DND-41 (cell line): ENCODE data around the gene CALML3.

Experiments used
- ATAC-seq: fragments of 200-7000 bp; cut with Tn5 transposase; 3 replicates; pipeline ENCODE4 v1.9.1; 2021; ENCODE audit warnings: low read depth; ENCODE audit not compliant: insufficient read depth
- DNase-seq: peaks from one replicate; pipeline ENCODE4 v3.0.0-alpha.2; 2020
- H2AFZ ChIP-seq: 2 replicates; pipeline ENCODE4 v1.6.0; 2012; ENCODE audit warnings: low read depth, low read length
- H3K27ac ChIP-seq: 2 replicates; pipeline ENCODE4 v1.5.1; 2012; ENCODE audit warnings: low read length, inconsistent platforms
- H3K27me3 ChIP-seq: fragments of 200-600 bp; sonication (generic); 2 replicates; pipeline ENCODE4 v1.6.0; 2012; ENCODE audit warnings: low read length, mild to moderate bottlenecking, inconsistent platforms; ENCODE audit not compliant: insufficient read depth, poor library complexity
- H3K36me3 ChIP-seq: 2 replicates; pipeline ENCODE4 v1.5.1; 2012; ENCODE audit warnings: low read length, inconsistent platforms; ENCODE audit not compliant: insufficient read depth
- H3K4me1 ChIP-seq: 2 replicates; pipeline ENCODE4 v1.5.1; 2012; ENCODE audit warnings: mild to moderate bottlenecking, low read length; ENCODE audit not compliant: insufficient read depth
- H3K4me2 ChIP-seq: 2 replicates; pipeline ENCODE4 v1.6.0; 2012; ENCODE audit warnings: mild to moderate bottlenecking, moderate library complexity, low read length, inconsistent platforms; ENCODE audit not compliant: insufficient read depth
- H3K4me3 ChIP-seq, 2 experiments: fragments of 200-600 bp in 1 of 2; shearing (Covaris generic) in 1 of 2; 2 replicates each; pipeline ENCODE4 v1.5.1; 2012 to 2016; ENCODE audit warnings: inconsistent platforms in 2 of 2, low read length in 2 of 2, mild to moderate bottlenecking in 2 of 2, low read depth in 1 of 2, moderate library complexity in 1 of 2
- H3K79me2 ChIP-seq: 2 replicates; pipeline ENCODE4 v1.6.0; 2012; ENCODE audit warnings: low read length, inconsistent platforms; ENCODE audit not compliant: insufficient read depth
- H3K9ac ChIP-seq: 2 replicates; pipeline ENCODE4 v1.6.0; 2012; ENCODE audit warnings: low read depth, mild to moderate bottlenecking, inconsistent platforms, low read length, moderate library complexity
- H3K9me3 ChIP-seq: 2 replicates; pipeline ENCODE4 v1.5.1; 2012; ENCODE audit warnings: low read length, moderate library complexity, mild to moderate bottlenecking, inconsistent platforms; ENCODE audit not compliant: insufficient read depth, severe bottlenecking
- H4K20me1 ChIP-seq: 2 replicates; pipeline ENCODE4 v1.6.0; 2012; ENCODE audit warnings: low read length; ENCODE audit not compliant: insufficient read depth
- EZH2 ChIP-seq: IDR thresholded peaks from 3 replicates; pipeline ENCODE4 v1.6.1; 2012; ENCODE audit warnings: borderline replicate concordance, low read depth, mild to moderate bottlenecking, moderate library complexity, low read length, inconsistent platforms; ENCODE audit not compliant: severe bottlenecking
- TF ChIP-seq, protein P1 (sequence below): IDR thresholded peaks from 2 replicates; pipeline ENCODE4 v1.5.1; 2012; ENCODE audit warnings: borderline replicate concordance, low read length, moderate library complexity, mild to moderate bottlenecking; ENCODE audit not compliant: poor library complexity, severe bottlenecking; ENCODE audit errors: extremely low read depth

Gene CALML3

DNA sequence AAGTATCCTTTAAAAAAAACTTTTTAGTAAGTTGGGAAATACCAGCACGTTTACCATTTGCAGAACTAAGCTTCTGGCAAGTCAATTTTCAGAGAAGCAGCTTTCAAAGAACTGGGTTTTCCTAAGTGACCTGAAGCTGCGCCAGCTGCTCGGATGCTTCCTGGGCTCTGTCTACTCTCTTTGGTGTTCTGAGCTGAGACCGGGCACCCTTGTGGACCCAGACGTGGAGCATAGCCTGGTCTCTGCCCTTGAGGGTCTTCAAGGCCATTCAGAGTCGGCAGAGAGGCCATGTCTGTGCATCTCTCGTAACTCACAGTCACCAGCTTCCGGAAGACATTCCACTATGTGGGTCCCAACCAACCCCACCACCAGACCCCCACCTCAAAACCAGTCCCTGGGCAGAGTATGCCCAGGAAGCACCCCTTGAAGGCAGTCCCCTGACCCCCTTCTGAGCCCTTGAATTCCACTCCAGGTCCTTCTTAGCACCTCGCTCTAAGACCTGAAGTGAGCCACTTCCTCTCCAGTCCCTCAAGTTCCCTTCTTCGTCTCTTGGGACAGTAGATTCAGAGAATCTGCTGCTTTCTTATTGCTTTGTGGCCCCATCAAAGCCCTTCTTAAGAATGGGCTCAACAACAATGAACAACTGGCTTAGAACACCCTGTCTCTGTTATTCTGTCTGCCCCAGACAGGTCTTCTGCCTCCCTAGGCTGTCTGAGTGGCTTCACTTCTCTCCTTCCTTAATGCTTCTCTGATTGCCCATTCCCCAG lies 33.9 kb upstream of the CALML3 start:
- Histone ChIP-seq H3K9ac (no peak overlapping the region), H3K4me2 (no peak overlapping the region), H3K9me3 (no peaks in the 10 kb centered on the region), H4K20me1 (no peaks in the 10 kb centered on the region), H3K79me2 (no peaks in the 10 kb centered on the region), H3K27ac (no peak overlapping the region), H3K36me3 (no peaks in the 10 kb centered on the region), H3K27me3 (peaks cover 2% of the 10 kb centered on the region), H2AFZ (no peak overlapping the region), H3K4me3 (no peak overlapping the region), H3K4me1 (no peaks in the 10 kb centered on the region)
- DNase-seq (peak; percentile 17), ATAC-seq (peak; percentile 84)
- TF ChIP-seq, protein P1, sequence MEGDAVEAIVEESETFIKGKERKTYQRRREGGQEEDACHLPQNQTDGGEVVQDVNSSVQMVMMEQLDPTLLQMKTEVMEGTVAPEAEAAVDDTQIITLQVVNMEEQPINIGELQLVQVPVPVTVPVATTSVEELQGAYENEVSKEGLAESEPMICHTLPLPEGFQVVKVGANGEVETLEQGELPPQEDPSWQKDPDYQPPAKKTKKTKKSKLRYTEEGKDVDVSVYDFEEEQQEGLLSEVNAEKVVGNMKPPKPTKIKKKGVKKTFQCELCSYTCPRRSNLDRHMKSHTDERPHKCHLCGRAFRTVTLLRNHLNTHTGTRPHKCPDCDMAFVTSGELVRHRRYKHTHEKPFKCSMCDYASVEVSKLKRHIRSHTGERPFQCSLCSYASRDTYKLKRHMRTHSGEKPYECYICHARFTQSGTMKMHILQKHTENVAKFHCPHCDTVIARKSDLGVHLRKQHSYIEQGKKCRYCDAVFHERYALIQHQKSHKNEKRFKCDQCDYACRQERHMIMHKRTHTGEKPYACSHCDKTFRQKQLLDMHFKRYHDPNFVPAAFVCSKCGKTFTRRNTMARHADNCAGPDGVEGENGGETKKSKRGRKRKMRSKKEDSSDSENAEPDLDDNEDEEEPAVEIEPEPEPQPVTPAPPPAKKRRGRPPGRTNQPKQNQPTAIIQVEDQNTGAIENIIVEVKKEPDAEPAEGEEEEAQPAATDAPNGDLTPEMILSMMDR = no peak
- no peak for TF ChIP-seq EZH2

DNA sequence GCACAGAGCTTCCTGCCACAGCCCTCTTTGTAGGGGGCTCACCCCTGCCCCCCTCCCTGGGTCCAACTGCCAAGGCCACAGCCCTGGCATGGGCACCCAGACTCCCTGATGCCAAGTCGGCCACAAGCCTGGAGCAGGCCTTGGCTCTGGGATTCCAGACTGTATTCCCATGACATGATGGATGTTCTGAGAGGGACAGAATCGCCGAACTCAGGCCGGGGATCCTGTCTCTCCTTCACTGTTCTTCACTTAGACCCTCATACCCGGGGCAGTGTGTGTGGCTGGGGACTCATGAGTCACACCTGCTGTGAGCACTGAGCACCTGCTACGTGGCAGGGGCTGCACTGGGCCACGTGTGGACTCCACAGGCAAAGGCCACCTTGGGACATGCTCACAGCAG lies 33.3 kb upstream of the CALML3 start:
- Histone ChIP-seq H3K27ac (no peak overlapping the region), H3K9ac (no peak overlapping the region), H4K20me1 (no peaks in the 10 kb centered on the region), H3K4me1 (no peaks in the 10 kb centered on the region), H3K36me3 (no peaks in the 10 kb centered on the region), H2AFZ (no peak overlapping the region), H3K79me2 (no peaks in the 10 kb centered on the region), H3K4me3 (no peak overlapping the region), H3K27me3 (no peaks in the 10 kb centered on the region), H3K4me2 (no peak overlapping the region), H3K9me3 (no peaks in the 10 kb centered on the region)
- no peak for TF ChIP-seq EZH2
- TF ChIP-seq, protein P1 = no peak
- ATAC-seq (no peak), DNase-seq (no peak)

DNA sequence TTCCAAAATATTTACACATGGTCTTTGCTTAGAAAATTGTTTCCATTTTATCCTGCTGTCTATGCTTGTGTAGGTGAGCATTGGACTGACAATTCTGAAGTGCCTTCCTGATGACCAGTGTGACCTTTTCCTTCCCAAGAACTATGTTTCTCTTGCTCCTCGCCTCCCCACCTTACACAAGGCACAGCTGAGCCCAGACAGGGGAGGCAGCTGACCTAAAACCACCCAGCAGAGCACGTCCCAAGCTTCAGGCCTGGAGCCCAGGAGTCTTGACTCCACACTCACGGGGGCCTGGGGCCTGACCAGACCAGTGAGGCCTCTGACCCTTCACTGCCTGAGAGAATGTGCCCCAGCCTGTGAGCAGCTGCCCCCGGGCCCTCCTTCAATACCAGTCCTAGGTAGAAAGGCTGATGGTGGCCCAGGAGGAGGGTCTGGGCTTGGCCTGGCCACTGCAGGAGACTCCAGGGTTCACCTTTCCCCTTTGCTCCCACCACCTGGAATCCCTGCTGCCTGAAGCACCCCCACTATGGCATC lies 32.4 kb upstream of the CALML3 start:
- Histone ChIP-seq H3K9me3 (no peaks in the 10 kb centered on the region), H2AFZ (no peak overlapping the region), H3K4me1 (no peaks in the 10 kb centered on the region), H3K79me2 (no peaks in the 10 kb centered on the region), H3K36me3 (no peaks in the 10 kb centered on the region), H3K9ac (no peak overlapping the region), H3K4me2 (no peak overlapping the region), H3K27ac (no peak overlapping the region), H4K20me1 (no peaks in the 10 kb centered on the region), H3K4me3 (no peak overlapping the region), H3K27me3 (no peaks in the 10 kb centered on the region)
- DNase-seq (no peak), ATAC-seq (no peak)
- TF ChIP-seq EZH2 = no peak
- TF ChIP-seq, protein P1 = no peak
